Sigmoid colon (tissue), 7 donors: Measurements from ENCODE around the gene EXOC3L4. TPM values are rescaled to one million over a fixed set of nuclear protein-coding genes. Genes with fewer than 3 reads are reported as not detected.
A peak's percentile ranks its signal among the peaks of the same experiment; 100 is the strongest.

Experiments
- DNase-seq: peaks from one replicate; pipeline ENCODE4 v3.0.0-alpha.2; 2019
- H3K27ac ChIP-seq, 4 donors: fragments of 200-600 bp; sonication (generic); one replicate each; pipeline ENCODE4 v1.5.1; 2016 to 2019; ENCODE audit warnings: mild to moderate bottlenecking in 1 of 4
- H3K27me3 ChIP-seq, 3 donors: fragments of 200-600 bp; sonication (generic); one replicate each; pipeline ENCODE4 v1.5.1; 2019; ENCODE audit warnings: mild to moderate bottlenecking in 1 of 3
- H3K36me3 ChIP-seq, 4 donors: fragments of 200-600 bp; sonication (generic); one replicate each; pipeline ENCODE4 v1.5.1; 2016 to 2019
- H3K4me1 ChIP-seq, 4 donors: fragments of 200-600 bp; sonication (generic); one replicate each; pipeline ENCODE4 v1.5.1; 2017 to 2019
- H3K4me3 ChIP-seq, 4 donors: fragments of 200-600 bp; sonication (generic); one replicate each; pipeline ENCODE4 v1.5.1; 2017 to 2019; ENCODE audit warnings: mild to moderate bottlenecking in 2 of 4, moderate library complexity in 1 of 4
- H3K9me3 ChIP-seq, 4 donors: fragments of 200-600 bp in 3 of 4; sonication (generic) in 3 of 4; one replicate each; pipeline versions ENCODE4 v1.5.1 to v1.6.1; 2013 to 2019
- CTCF ChIP-seq, 4 experiments: fragments of 450-650 bp in 3 of 4; fragments of 200-600 bp in 1 of 4; IDR thresholded peaks; one replicate each; pipeline ENCODE4 v1.5.1; 2016 to 2019; ENCODE audit warnings: antibody characterized with exemption in 4 of 4, mild to moderate bottlenecking in 3 of 4, moderate library complexity in 2 of 4
- EP300 ChIP-seq, 4 donors: sonication (generic); formaldehyde crosslinking; IDR thresholded peaks; one replicate each; pipeline ENCODE4 v1.6.1; 2017; ENCODE audit warnings: antibody characterized with exemption in 4 of 4
- POLR2A ChIP-seq, 2 donors: fragments of 450-650 bp; IDR thresholded peaks; one replicate each; pipeline ENCODE4 v1.6.1; 2016; ENCODE audit warnings: antibody characterized with exemption in 2 of 2, mild to moderate bottlenecking in 2 of 2, moderate library complexity in 2 of 2
- POLR2AphosphoS5 ChIP-seq, 4 donors: sonication (generic); formaldehyde crosslinking; IDR thresholded peaks; one replicate each; pipeline ENCODE4 v1.6.1; 2017; ENCODE audit warnings: antibody characterized with exemption in 4 of 4
- WGBS, 2 donors: extraction: QIAGEN DNeasy Blood & Tissue Kit; methylation state at CpG; one replicate each; pipeline ENCODE4 v1.1.7; 2013; 5-methylcytosine and 5-hydroxymethylcytosine counted together
- intact Hi-C: fragments of 100-400 bp; cut with DNase I; formaldehyde crosslinking; loops from one replicate; pipeline ENCODE4 v1.15.1; 2023
- polyA plus RNA-seq, 3 donors: library from polyadenylated mRNA; stranded (reverse); fragments of 200-250 nt; gene quantifications; one replicate each; pipeline ENCODE4 v1.2.3, GENCODE V29; 2013
- total RNA-seq, 4 donors: library from RNA; depleted of rRNA; stranded (reverse); fragments of >200 nt; gene quantifications; one replicate each; pipeline ENCODE4 v1.1.0, GENCODE V29; 2016
- donor health status: healthy with polysubstance abuse.
- donor health status: Bipolar disorder and iron deficiency.
- donor health status: healthy.

EXOC3L4 gene
- total and polyA plus RNA-seq, 7 donors: 0.36 to 23.8 (median 1.8) TPM

- H3K36me3 ChIP-seq: no peaks in the 10 kb centered on the region
- 84 to 91% methylated on average over 6 of the region's 6 CpGs for WGBS, 2 donors
- TF ChIP-seq CTCF (IDR thresholded peaks at IDR 0.05) (no peak), POLR2AphosphoS5 (IDR thresholded peaks at IDR 0.05) (no peak), POLR2A (IDR thresholded peaks at IDR 0.05) (no peak)
- H3K27ac ChIP-seq: no peak overlapping the region
- H3K27me3 ChIP-seq: peaks cover 3 to 40% (median 23%) of the 10 kb centered on the region in 3 donors
- intact Hi-C loops: no loop called here
- peaks cover 0 to 16% (median 12%) of the 10 kb centered on the region in 4 donors for H3K4me1 ChIP-seq
- DNase-seq: no peak
- H3K9me3 ChIP-seq: no peaks in the 10 kb centered on the region
- no peak overlapping the region for H3K4me3 ChIP-seq
Observed at GRCh38 chr14:103088921-103089320, 5.6 kb upstream of the EXOC3L4 start.

GRCh38 chr14:103089386-103090335 is 4.9 kb upstream of the EXOC3L4 start:
- no peak overlapping the region for H3K27ac ChIP-seq
- no peaks in the 10 kb centered on the region for H3K9me3 ChIP-seq
- TF ChIP-seq POLR2A (IDR thresholded peaks at IDR 0.05): no peak
- no peak for TF ChIP-seq EP300 (IDR thresholded peaks at IDR 0.05)
- TF ChIP-seq POLR2AphosphoS5 (IDR thresholded peaks at IDR 0.05): no peak
- no peak for TF ChIP-seq CTCF (IDR thresholded peaks at IDR 0.05)
- no peak for DNase-seq
- peaks cover 0 to 11% (median 10%) of the 10 kb centered on the region in 4 donors for H3K4me1 ChIP-seq
- no peaks in the 10 kb centered on the region for H3K36me3 ChIP-seq
- intact Hi-C loops: no loop called here
- H3K4me3 ChIP-seq: no peak overlapping the region
- 90% methylated on average over 28 of the region's 28 CpGs for WGBS, 2 donors
- H3K27me3 ChIP-seq: peaks cover 0 to 33% (median 15%) of the 10 kb centered on the region in 3 donors

- peaks cover 0 to 24% (median 6%) of the 10 kb centered on the region in 3 donors for H3K27me3 ChIP-seq
- H3K4me3 ChIP-seq: no peak overlapping the region
- H3K27ac ChIP-seq: no peak overlapping the region
- no peak for DNase-seq
- H3K9me3 ChIP-seq: no peaks in the 10 kb centered on the region
- 43 to 73% methylated on average over 12 of the region's 12 CpGs for WGBS, 2 donors
- H3K36me3 ChIP-seq: no peaks in the 10 kb centered on the region
- H3K4me1 ChIP-seq: peaks cover 0 to 11% (median 10%) of the 10 kb centered on the region in 4 donors
- intact Hi-C loops: no loop called here
- no peak for TF ChIP-seq EP300 (IDR thresholded peaks at IDR 0.05)
- no peak for TF ChIP-seq POLR2A (IDR thresholded peaks at IDR 0.05)
- TF ChIP-seq CTCF (IDR thresholded peaks at IDR 0.05): no peak
- no peak for TF ChIP-seq POLR2AphosphoS5 (IDR thresholded peaks at IDR 0.05)
Observed at GRCh38 chr14:103090481-103091020, 4.0 kb upstream of the EXOC3L4 start.

GRCh38 chr14:103091041-103091882 is 3.3 kb upstream of the EXOC3L4 start:
- intact Hi-C loops: no loop called here
- no peak for DNase-seq
- TF ChIP-seq EP300 (IDR thresholded peaks at IDR 0.05) (no peak), CTCF (IDR thresholded peaks at IDR 0.05) (peak in 2 of 4 experiments; percentile 33 to 57)
- 2 to 5% methylated on average over 69 of the region's 69 CpGs for WGBS, 2 donors
- Histone ChIP-seq H3K27me3 (peaks cover 0 to 17% (median 0%) of the 10 kb centered on the region in 3 donors), H3K4me1 (peaks cover 0 to 11% (median 10%) of the 10 kb centered on the region in 4 donors), H3K36me3 (no peaks in the 10 kb centered on the region), H3K27ac (peak overlapping the region; percentile 1 to 41 (median 21)), H3K4me3 (peak overlapping the region; percentile 22 to 58 (median 50)), H3K9me3 (no peaks in the 10 kb centered on the region)
